PFSK-1 (cell line): ENCODE measurements around the gene HPS1.

ENCODE experiments used
- FOXP2 ChIP-seq: optimal IDR thresholded peaks from 2 replicates; pipeline ENCODE3; 2011; ENCODE audit warnings: borderline replicate concordance, control low read depth, inconsistent platforms; ENCODE audit not compliant: insufficient read depth; ENCODE audit errors: extremely low read length, extremely low read depth
- POLR2AphosphoS5 ChIP-seq: IDR thresholded peaks from 2 replicates; pipeline ENCODE4 v1.6.1; 2012; ENCODE audit warnings: low read depth, mild to moderate bottlenecking, control low read depth, low read length, moderate library complexity
- SIN3A ChIP-seq: IDR thresholded peaks from 2 replicates; pipeline ENCODE4 v1.6.1; 2012; ENCODE audit warnings: mild to moderate bottlenecking, low read length, moderate library complexity, borderline replicate concordance; ENCODE audit not compliant: insufficient read depth
- TAF1 ChIP-seq: IDR thresholded peaks from 2 replicates; pipeline ENCODE4 v1.6.1; 2012; ENCODE audit warnings: low read length, control low read depth, borderline replicate concordance; ENCODE audit not compliant: insufficient read depth
- TF ChIP-seq, protein P1 (sequence below), 2 experiments: IDR thresholded peaks; 2 replicates each; pipeline versions ENCODE4 v1.6.1 to v1.8.0; 2011 to 2012; ENCODE audit warnings: low read depth in 2 of 2, low read length in 2 of 2, control low read depth in 1 of 2, inconsistent platforms in 1 of 2, mild to moderate bottlenecking in 1 of 2, moderate library complexity in 1 of 2; ENCODE audit not compliant: insufficient read depth in 1 of 2

The HPS1 gene

DNA sequence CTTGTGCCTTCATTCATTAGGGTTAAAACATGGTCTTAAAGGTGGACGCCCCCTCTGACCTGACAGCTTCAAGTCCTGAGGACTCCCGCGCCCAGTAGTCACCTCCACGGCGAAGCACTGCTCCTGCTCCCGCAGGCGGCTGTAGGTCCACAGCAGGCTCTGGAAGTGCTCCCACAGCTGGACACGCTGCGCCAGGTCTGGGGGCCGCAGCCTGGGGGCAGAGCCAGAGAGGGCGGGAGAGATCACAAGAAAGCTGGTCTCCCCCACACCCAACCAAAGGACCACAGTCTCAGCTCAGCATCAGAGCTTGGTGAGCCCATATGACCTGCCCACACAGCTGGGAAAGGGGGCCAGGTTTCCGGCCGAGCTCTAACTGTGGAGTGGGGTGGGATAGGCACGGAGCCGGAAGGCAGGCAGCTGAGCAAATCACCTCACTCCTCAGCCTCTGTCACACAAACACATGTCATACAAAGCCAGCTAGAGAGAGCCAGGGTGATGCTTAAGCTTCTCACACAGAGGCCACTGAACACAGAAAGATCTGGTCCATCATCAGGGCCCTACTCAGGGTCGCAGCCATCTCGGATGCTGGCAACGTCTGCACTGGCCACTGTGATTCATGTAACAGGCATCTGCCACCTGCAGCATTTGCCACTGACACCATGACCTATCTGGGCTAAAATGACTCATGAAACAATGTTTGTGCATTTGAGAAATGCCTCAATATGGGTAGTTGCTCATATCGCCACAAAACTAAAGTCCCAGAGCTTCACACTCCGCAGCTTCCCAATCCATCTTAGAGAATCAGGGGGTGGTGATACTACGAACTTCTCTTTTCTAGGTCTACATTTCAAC, 12.6 kb downstream of the HPS1 start:
- TF ChIP-seq TAF1 (no peak), FOXP2 (no peak)
- TF ChIP-seq, protein P1, sequence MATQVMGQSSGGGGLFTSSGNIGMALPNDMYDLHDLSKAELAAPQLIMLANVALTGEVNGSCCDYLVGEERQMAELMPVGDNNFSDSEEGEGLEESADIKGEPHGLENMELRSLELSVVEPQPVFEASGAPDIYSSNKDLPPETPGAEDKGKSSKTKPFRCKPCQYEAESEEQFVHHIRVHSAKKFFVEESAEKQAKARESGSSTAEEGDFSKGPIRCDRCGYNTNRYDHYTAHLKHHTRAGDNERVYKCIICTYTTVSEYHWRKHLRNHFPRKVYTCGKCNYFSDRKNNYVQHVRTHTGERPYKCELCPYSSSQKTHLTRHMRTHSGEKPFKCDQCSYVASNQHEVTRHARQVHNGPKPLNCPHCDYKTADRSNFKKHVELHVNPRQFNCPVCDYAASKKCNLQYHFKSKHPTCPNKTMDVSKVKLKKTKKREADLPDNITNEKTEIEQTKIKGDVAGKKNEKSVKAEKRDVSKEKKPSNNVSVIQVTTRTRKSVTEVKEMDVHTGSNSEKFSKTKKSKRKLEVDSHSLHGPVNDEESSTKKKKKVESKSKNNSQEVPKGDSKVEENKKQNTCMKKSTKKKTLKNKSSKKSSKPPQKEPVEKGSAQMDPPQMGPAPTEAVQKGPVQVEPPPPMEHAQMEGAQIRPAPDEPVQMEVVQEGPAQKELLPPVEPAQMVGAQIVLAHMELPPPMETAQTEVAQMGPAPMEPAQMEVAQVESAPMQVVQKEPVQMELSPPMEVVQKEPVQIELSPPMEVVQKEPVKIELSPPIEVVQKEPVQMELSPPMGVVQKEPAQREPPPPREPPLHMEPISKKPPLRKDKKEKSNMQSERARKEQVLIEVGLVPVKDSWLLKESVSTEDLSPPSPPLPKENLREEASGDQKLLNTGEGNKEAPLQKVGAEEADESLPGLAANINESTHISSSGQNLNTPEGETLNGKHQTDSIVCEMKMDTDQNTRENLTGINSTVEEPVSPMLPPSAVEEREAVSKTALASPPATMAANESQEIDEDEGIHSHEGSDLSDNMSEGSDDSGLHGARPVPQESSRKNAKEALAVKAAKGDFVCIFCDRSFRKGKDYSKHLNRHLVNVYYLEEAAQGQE (IDR thresholded peaks at IDR 0.05; ENCODE audit: insufficient read depth in 1 of 2, low read depth in 2 of 2, low read length in 2 of 2): no peak

DNA sequence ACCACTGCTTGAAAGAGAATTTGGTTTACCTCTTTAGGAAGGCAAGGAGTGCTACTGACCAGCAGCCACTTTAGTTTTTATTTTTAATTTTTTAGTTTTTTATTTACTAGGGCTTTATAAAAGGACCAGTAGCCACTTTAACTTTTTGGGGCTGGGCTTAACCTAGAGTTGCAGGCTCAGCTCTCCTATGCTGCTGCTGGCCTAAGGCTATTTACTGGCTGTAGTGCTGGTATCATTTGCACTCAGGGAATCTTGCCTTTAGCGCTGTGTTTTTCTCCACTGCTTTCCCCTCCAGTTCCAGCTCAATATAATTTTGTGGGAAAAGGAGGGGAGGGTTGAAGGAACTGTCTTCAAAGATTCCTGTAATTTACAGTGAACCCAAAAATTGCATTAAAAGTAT, 13.4 kb downstream of the HPS1 start:
- no peak for TF ChIP-seq TAF1
- TF ChIP-seq FOXP2: no peak
- TF ChIP-seq POLR2AphosphoS5: no peak
- no peak for TF ChIP-seq SIN3A
- TF ChIP-seq, protein P1 (IDR thresholded peaks at IDR 0.05; ENCODE audit: insufficient read depth in 1 of 2, low read depth in 2 of 2, low read length in 2 of 2): no peak

DNA sequence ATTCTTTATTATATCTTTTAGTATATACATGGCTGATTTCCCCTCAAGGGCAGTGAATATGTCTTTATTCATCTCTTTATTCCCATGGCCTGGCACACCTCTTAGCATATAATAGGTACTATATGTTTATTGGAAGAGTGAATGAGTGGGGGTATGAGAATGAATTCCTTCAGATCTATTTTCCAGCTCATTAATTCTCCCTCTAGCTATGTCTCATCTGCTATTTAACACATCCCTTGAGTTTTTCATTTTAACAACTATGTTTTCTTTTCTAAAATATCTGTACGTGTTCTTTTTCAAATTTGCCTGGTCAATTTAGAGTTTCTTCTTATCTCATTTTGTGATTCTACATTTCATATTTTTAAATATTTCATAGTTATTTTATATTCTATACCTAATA, 14.4 kb downstream of the HPS1 start:
- no peak for TF ChIP-seq TAF1
- no peak for TF ChIP-seq POLR2AphosphoS5
- no peak for TF ChIP-seq SIN3A
- TF ChIP-seq, protein P1 (IDR thresholded peaks at IDR 0.05; ENCODE audit: insufficient read depth in 1 of 2, low read depth in 2 of 2, low read length in 2 of 2): no peak
- no peak for TF ChIP-seq FOXP2

DNA sequence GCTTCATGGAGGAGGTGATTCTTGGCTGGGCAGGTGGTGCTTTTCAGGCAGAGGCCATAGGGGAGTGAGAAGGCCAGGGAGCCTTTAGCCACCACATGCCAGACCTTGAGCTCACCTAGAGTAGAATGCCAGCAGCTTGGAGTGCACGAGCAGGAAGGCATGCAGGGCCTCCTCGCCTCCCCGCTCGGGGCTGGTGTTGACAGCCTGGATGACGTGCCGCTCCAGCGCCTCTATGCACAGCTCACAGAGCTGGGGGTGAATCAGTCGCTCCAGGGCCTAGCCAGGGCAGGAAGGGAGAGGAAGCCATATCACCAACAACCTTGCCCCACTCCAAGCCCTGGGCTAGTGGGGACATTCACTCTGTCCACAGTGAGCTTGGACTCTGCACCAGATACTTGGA, 15.7 kb downstream of the HPS1 start:
- TF ChIP-seq SIN3A (no peak), POLR2AphosphoS5 (no peak), FOXP2 (no peak), TAF1 (no peak)

DNA sequence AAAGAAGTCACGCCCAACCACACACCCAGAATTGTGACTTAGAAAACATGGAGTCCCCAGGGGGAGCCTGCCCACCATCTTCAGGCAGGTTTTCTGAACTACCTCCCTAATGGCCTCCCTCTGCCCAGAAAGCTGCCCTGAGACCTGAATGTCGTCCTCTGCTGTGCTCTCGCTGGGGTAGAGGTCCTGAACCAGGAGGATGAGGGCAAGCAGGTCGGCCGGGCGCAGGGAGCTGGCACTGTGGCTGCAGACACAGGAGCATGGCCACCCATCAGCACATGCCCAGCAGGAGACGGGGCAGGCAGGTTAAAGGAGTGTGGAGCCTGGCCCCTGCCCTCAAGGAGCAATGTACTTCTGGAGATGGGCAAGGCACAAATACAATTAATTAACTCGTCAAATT, 16.3 kb downstream of the HPS1 start:
- TF ChIP-seq, protein P1 (IDR thresholded peaks at IDR 0.05; ENCODE audit: insufficient read depth in 1 of 2, low read depth in 2 of 2, low read length in 2 of 2): no peak
- no peak for TF ChIP-seq FOXP2
- TF ChIP-seq TAF1: no peak
- no peak for TF ChIP-seq SIN3A
- no peak for TF ChIP-seq POLR2AphosphoS5
